ENCODE data around the gene EPOP. TPM values are rescaled to one million over a fixed set of nuclear protein-coding genes. Genes with fewer than 3 reads are reported as not detected.

The EPOP gene
- 0.38 and 2.4 TPM in 2 replicates for total RNA-seq

GRCh38 chr17:38674749-38675615 is at the start of gene EPOP:
Gene EPOP (minus strand): TSS chr17:38674957. CDS start chr17:38674495, 462 bp downstream.

GRCh38 chr17:38704606-38705522 is 30.1 kb upstream of the EPOP start, which contains the start of gene MLLT6:
Gene MLLT6 (plus strand): TSS chr17:38705273. CDS start chr17:38705633, 360 bp downstream.

Other genes with a start within 250 kb of the EPOP start
- 57.2 and 134 TPM in 2 replicates for gene ARHGAP23, start 246.5 kb downstream of the EPOP start, total RNA-seq
- gene SRCIN1, start 69.0 kb downstream of the EPOP start, total RNA-seq = 0.25 TPM in 1 of 2 replicates, not detected in the other
- gene MLLT6, start 30.3 kb upstream of the EPOP start, total RNA-seq = 23.1 and 46.0 TPM in 2 replicates
- 6.8 and 9.3 TPM in 2 replicates for gene CISD3, start 55.4 kb upstream of the EPOP start, total RNA-seq
- gene PCGF2, start 73.4 kb upstream of the EPOP start, total RNA-seq = 9.8 and 20.9 TPM in 2 replicates
- 193 and 319 TPM in 2 replicates for gene PSMB3, start 77.8 kb upstream of the EPOP start, total RNA-seq
- gene PIP4K2B, start 124.6 kb upstream of the EPOP start, total RNA-seq = 34.7 and 39.0 TPM in 2 replicates
- gene CWC25, start 150.4 kb upstream of the EPOP start, total RNA-seq = 6.2 and 8.1 TPM in 2 replicates
- 756 and 869 TPM in 2 replicates for gene RPL23, start 178.8 kb upstream of the EPOP start, total RNA-seq
- gene LASP1, start 195.1 kb upstream of the EPOP start, total RNA-seq = 317 and 319 TPM in 2 replicates

Measured in mesangial cell (primary cell).